ENCODE results near the gene C2CD2L. TPM values are rescaled to one million over a fixed set of nuclear protein-coding genes. Genes with fewer than 3 reads are reported as not detected.

The C2CD2L gene
- total and polyA plus RNA-seq, 10 of the 15 experiments (the other 5 are each of a cell fraction or from before 2014, with no cell fraction given) = 0.21 to 9.6 (median 5.1) TPM

DNA sequence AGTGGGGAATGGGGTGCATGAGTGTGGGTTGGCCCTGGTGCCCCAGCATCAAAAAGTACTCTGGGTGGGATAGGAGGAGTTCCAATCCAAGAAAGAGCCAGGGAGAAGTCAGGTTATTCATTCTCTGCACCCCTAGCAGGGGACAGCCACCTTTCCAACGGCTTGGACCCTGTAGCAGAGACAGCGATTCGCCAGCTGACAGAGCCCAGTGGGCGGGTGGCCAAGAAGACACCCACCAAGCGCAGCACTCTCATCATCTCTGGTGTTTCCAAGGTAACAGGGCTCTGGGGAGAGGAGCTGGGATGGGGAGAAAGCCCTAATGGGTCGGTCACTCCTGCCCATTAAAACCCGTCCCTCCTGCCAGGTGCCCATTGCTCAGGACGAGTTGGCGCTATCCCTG lies 6.6 kb downstream of the C2CD2L start:
- ATAC-seq (no peak), DNase-seq (ENCODE audit: low read depth, low spot score) (no peak), FAIRE-seq (no peak)
- WGBS (ENCODE audit: insufficient coverage, insufficient replicate concordance, low lambda C conversion rate, missing lambda C conversion rate) = 93% methylated on average over 9 of the region's 9 CpGs
- Histone ChIP-seq H3K4me2 (ENCODE audit: control insufficient read depth, insufficient read depth) (no peak overlapping the region), H3K27me3 (replicated peaks in 1 of 2; ENCODE audit: control insufficient read depth in 2 of 2, insufficient read depth in 2 of 2, low read length in 1 of 2) (no peaks in the 10 kb centered on the region), H3K4me1 (ENCODE audit: control insufficient read depth, insufficient read depth, low read length) (peaks cover 5% of the 10 kb centered on the region), H3K79me2 (ENCODE audit: control insufficient read depth, insufficient read depth, low read length) (peaks cover 5% of the 10 kb centered on the region), H3K4me3 (no peak overlapping the region), H3K36me3 (ENCODE audit: control insufficient read depth in 2 of 2, insufficient read depth in 2 of 2, low read length in 1 of 2) (peaks cover 19 to 22% of the 10 kb centered on the region in 2 experiments), H3K9ac (ENCODE audit: control insufficient read depth, insufficient read depth, low read length) (no peak overlapping the region), H2AFZ (ENCODE audit: control insufficient read depth, low read depth, low read length) (no peak overlapping the region), H4K20me1 (ENCODE audit: control insufficient read depth, insufficient read depth) (no peaks in the 10 kb centered on the region), H3K9me3 (replicated peaks; ENCODE audit: control insufficient read depth, insufficient read depth, low read length) (no peaks in the 10 kb centered on the region), H3K27ac (ENCODE audit: control insufficient read depth, insufficient read depth) (no peak overlapping the region)
- ChIA-PET SMC1A (ENCODE audit: uncharacterized antibody, unreplicated experiment) (no interaction called here), POLR2A (no interaction called here), CTCF (no interaction called here), RAD21 (ENCODE audit: unreplicated experiment) (no interaction called here)
- no TSS peak for BruUV-seq (replicated peaks)
- intact Hi-C loops (cut with micrococcal nuclease; ENCODE audit: unreplicated experiment) (no loop called here), in situ Hi-C loops (cut with MboI) (no loop called here)
- no peak for TF ChIP-seq MEF2B (IDR thresholded peaks at IDR 0.05; ENCODE audit: partially characterized antibody, poor library complexity, severe bottlenecking)
- no peak for TF ChIP-seq HDAC2 (IDR thresholded peaks at IDR 0.05)
- no peak for TF ChIP-seq SMAD5 (IDR thresholded peaks at IDR 0.05; ENCODE audit: low read depth)
- TF ChIP-seq YY1 (IDR thresholded peaks at IDR 0.05; ENCODE audit: low read depth, low read length) = no peak
- TF ChIP-seq, protein P1, sequence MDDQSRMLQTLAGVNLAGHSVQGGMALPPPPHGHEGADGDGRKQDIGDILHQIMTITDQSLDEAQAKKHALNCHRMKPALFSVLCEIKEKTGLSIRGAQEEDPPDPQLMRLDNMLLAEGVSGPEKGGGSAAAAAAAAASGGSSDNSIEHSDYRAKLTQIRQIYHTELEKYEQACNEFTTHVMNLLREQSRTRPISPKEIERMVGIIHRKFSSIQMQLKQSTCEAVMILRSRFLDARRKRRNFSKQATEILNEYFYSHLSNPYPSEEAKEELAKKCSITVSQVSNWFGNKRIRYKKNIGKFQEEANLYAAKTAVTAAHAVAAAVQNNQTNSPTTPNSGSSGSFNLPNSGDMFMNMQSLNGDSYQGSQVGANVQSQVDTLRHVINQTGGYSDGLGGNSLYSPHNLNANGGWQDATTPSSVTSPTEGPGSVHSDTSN (IDR thresholded peaks at IDR 0.05; ENCODE audit: insufficient replicate concordance, low read depth, low read length) = no peak
- TF ChIP-seq TARDBP (IDR thresholded peaks at IDR 0.05; ENCODE audit: borderline replicate concordance) = no peak
- TF ChIP-seq, protein P2, sequence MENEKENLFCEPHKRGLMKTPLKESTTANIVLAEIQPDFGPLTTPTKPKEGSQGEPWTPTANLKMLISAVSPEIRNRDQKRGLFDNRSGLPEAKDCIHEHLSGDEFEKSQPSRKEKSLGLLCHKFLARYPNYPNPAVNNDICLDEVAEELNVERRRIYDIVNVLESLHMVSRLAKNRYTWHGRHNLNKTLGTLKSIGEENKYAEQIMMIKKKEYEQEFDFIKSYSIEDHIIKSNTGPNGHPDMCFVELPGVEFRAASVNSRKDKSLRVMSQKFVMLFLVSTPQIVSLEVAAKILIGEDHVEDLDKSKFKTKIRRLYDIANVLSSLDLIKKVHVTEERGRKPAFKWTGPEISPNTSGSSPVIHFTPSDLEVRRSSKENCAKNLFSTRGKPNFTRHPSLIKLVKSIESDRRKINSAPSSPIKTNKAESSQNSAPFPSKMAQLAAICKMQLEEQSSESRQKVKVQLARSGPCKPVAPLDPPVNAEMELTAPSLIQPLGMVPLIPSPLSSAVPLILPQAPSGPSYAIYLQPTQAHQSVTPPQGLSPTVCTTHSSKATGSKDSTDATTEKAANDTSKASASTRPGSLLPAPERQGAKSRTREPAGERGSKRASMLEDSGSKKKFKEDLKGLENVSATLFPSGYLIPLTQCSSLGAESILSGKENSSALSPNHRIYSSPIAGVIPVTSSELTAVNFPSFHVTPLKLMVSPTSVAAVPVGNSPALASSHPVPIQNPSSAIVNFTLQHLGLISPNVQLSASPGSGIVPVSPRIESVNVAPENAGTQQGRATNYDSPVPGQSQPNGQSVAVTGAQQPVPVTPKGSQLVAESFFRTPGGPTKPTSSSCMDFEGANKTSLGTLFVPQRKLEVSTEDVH (IDR thresholded peaks at IDR 0.05; ENCODE audit: low read depth, partially characterized antibody) = no peak
- TF ChIP-seq, protein P3, sequence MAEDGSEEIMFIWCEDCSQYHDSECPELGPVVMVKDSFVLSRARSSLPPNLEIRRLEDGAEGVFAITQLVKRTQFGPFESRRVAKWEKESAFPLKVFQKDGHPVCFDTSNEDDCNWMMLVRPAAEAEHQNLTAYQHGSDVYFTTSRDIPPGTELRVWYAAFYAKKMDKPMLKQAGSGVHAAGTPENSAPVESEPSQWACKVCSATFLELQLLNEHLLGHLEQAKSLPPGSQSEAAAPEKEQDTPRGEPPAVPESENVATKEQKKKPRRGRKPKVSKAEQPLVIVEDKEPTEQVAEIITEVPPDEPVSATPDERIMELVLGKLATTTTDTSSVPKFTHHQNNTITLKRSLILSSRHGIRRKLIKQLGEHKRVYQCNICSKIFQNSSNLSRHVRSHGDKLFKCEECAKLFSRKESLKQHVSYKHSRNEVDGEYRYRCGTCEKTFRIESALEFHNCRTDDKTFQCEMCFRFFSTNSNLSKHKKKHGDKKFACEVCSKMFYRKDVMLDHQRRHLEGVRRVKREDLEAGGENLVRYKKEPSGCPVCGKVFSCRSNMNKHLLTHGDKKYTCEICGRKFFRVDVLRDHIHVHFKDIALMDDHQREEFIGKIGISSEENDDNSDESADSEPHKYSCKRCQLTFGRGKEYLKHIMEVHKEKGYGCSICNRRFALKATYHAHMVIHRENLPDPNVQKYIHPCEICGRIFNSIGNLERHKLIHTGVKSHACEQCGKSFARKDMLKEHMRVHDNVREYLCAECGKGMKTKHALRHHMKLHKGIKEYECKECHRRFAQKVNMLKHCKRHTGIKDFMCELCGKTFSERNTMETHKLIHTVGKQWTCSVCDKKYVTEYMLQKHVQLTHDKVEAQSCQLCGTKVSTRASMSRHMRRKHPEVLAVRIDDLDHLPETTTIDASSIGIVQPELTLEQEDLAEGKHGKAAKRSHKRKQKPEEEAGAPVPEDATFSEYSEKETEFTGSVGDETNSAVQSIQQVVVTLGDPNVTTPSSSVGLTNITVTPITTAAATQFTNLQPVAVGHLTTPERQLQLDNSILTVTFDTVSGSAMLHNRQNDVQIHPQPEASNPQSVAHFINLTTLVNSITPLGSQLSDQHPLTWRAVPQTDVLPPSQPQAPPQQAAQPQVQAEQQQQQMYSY (CRISPR knock-in tag; IDR thresholded peaks at IDR 0.05) = no peak
- TF ChIP-seq, protein P4, sequence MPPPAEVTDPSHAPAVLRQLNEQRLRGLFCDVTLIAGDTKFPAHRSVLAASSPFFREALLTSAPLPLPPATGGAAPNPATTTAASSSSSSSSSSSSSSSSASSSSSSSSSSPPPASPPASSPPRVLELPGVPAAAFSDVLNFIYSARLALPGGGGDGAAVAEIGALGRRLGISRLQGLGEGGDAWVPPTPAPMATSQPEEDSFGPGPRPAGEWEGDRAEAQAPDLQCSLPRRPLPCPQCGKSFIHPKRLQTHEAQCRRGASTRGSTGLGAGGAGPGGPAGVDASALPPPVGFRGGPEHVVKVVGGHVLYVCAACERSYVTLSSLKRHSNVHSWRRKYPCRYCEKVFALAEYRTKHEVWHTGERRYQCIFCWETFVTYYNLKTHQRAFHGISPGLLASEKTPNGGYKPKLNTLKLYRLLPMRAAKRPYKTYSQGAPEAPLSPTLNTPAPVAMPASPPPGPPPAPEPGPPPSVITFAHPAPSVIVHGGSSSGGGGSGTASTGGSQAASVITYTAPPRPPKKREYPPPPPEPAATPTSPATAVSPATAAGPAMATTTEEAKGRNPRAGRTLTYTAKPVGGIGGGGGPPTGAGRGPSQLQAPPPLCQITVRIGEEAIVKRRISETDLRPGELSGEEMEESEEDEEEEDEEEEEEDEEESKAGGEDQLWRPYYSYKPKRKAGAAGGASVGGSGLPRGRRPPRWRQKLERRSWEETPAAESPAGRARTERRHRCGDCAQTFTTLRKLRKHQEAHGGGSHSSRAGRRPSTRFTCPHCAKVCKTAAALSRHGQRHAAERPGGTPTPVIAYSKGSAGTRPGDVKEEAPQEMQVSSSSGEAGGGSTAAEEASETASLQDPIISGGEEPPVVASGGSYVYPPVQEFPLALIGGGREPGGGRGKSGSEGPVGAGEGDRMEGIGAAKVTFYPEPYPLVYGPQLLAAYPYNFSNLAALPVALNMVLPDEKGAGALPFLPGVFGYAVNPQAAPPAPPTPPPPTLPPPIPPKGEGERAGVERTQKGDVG (CRISPR knock-in tag; IDR thresholded peaks at IDR 0.05) = no peak
- no peak for TF ChIP-seq KAT2A (conservative IDR thresholded peaks at IDR 0.05; ENCODE audit: control insufficient read depth, low read depth, low read length)
- TF ChIP-seq RBBP5 (conservative IDR thresholded peaks at IDR 0.05) = no peak
- TF ChIP-seq, protein P5, sequence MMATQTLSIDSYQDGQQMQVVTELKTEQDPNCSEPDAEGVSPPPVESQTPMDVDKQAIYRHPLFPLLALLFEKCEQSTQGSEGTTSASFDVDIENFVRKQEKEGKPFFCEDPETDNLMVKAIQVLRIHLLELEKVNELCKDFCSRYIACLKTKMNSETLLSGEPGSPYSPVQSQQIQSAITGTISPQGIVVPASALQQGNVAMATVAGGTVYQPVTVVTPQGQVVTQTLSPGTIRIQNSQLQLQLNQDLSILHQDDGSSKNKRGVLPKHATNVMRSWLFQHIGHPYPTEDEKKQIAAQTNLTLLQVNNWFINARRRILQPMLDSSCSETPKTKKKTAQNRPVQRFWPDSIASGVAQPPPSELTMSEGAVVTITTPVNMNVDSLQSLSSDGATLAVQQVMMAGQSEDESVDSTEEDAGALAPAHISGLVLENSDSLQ (IDR thresholded peaks at IDR 0.05) = no peak
- no peak for TF ChIP-seq CBX3 (IDR thresholded peaks at IDR 0.05; ENCODE audit: borderline replicate concordance, low read depth)
